Embryonic facial prominence (tissue), 1 donor: Measurements from ENCODE around the gene EDN2.

ENCODE experiments used
- DNase-seq: peaks from one replicate; pipeline ENCODE4 v3.0.0-alpha.2; 2016; ENCODE audit errors: extremely low spot score

Gene EDN2

DNA sequence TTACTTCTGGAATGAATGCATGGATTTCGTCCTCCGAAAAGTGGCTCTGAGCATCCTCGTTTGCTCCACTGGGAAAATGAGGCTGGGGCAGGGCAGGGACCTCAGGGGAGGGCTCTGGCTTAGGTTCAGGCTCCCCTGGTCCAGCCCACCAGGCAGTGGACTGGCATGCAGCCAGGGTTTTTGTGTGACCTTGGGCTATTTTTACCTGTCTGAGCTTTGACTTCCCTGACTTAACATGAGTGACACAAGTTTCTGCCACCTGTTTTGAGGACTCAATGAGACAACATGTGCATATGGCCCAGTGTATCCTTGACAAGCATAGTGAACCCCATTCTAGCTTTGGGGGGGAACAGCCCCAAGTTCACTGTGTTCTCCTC lies 32.6 kb upstream of the EDN2 start:
- DNase-seq: no peak

GRCh38 chr1:41516168-41517061 lies 31.9 kb upstream of the EDN2 start:
- DNase-seq: peak; percentile 61

DNA sequence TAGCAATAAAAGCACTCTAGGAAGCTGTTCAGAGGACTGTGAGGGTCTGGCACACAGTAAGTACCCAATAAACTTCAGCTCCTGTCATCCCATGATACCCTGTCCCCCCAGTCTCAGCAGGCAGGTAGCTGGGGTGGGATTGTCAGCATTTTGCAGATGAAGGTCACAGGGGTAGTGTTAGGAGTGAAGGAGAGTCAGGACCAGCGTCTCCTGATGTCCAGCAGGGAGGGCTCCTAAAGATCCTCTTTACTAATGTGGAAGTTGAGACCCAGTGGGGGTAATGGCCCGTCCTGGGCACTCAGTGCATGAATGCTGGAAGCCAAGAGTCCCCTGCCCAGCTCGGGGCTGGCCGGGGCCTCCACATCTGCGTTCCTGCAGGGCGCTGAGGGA lies 31.3 kb upstream of the EDN2 start:
- no peak for DNase-seq

DNA sequence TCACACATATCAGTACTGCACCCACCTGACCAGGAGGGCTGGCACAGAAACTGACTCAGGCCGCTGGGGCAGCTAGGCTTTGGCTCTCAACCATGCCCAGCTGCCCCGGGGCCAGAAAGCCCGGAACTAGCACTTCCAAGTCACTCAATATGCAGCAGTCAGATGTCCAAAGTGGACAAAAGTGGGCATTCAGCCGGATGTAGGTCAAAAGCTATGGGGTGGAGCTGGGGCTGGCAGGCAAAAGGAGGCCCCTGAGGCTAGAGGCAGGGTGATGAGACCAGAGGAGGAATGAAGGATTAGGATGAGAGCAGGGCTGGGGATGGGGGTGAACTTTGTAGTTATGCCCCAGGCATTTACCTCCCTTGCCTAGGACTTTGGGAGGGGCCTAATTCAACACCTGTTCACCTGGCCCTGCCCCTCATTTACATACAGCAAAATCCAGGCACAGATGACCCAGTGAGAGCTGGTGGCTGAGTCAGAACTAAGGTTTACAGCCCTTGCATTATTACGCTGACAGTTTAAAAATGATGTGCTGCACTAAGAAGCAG lies 30.7 kb upstream of the EDN2 start:
- DNase-seq: no peak

DNA sequence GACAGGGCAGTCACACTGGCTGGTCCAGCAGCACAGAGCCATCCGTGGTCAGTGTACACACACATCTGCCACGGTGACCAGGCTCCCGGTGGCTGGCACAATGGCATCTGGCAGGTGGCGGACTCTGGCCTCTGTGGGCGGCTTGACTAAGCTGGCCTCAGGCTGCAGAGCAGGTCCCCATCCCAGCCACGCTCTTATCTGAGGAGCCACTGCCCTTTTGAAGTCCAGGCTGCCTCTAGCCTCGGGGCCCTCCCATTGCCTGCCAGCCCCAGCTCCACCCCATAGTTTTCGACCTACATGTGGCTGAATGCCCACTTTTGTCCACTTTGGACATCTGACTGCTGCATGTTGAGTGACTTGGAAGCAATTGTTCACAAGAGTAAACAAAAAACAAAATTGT lies 29.9 kb upstream of the EDN2 start:
- no peak for DNase-seq

DNA sequence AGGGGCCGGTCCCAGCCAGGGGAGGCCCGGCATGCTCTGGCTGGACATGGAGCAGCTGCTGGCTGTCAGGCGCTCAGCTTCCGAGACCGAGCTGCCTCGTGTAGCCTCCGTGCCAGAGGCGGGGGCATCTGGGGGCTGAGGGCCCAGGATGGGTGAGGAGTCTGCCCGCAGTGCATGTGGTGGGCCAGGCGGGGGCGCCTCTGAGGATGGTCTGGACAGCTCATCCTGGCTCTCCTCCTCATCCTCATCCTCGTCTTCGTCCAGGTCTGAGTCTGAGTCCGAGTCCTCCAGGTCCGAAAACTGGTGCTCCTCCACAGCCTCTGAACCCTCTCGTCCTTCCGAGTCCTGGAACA lies 28.9 kb upstream of the EDN2 start:
- DNase-seq: no peak

GRCh38 chr1:41512701-41513382 lies 28.4 kb upstream of the EDN2 start:
- DNase-seq: no peak

DNA sequence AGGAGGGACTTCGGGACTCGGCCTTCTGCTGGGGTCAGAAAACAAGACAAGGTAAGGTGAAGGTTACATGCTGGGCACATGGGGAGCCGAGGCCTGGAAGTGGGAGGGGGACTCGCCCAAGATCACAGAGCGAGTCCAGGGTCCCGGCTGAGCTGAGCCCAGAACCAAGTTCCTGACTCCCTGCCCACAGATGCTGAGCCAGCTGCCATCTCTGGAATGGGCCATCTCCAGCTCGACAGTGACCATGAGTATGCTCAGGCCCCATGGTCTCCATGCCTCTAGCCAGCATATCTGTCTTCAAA lies 26.7 kb upstream of the EDN2 start:
- DNase-seq: no peak

GRCh38 chr1:41510531-41511238 lies 26.2 kb upstream of the EDN2 start:
- no peak for DNase-seq

DNA sequence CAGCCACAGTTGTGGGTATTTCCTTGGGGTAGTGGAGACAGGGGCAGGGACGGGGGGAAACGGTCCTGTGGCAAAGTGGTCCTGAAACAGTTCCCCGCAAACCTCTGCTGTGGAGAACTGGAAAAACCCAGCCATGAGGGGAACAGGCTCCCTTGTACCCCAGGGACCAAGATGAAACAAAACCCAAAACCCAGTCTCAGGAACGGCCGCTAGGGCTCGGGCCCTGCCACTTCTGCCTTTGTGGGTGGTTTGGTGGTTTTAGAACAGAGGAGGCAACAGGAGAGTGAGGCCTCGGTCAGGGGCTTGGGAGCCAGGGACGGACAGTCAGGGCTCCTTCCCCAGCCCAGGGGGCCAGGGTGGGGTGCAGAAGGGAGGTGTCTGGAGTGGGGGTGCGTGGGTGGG lies 24.8 kb upstream of the EDN2 start:
- no peak for DNase-seq

DNA sequence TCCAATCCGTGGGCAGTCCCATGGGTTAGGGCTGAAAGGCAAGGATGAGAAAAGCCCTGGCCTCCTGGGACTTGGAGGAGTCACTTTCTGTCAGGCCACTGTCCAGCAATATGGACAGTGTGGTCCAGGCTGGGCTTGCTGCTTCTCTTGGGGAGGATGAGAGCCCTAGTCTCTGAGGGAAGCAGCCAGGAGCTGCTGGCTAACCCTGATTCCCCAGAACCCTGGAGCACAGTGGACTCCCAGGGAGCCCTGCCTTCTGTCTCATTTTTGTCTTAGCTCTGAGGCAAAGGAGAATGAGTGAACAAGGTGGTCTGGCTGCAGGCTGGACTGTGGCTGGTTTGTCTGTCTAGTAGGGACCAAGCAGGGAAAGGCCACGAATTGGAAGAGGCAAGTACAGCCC lies 23.8 kb upstream of the EDN2 start:
- DNase-seq: no peak

- DNase-seq: no peak
Measured at GRCh38 chr1:41507836-41508235, 23.4 kb upstream of the EDN2 start.

- no peak for DNase-seq
Measured at GRCh38 chr1:41507110-41507720, 22.7 kb upstream of the EDN2 start.

- no peak for DNase-seq
Measured at GRCh38 chr1:41504114-41505035, 19.9 kb upstream of the EDN2 start.

DNA sequence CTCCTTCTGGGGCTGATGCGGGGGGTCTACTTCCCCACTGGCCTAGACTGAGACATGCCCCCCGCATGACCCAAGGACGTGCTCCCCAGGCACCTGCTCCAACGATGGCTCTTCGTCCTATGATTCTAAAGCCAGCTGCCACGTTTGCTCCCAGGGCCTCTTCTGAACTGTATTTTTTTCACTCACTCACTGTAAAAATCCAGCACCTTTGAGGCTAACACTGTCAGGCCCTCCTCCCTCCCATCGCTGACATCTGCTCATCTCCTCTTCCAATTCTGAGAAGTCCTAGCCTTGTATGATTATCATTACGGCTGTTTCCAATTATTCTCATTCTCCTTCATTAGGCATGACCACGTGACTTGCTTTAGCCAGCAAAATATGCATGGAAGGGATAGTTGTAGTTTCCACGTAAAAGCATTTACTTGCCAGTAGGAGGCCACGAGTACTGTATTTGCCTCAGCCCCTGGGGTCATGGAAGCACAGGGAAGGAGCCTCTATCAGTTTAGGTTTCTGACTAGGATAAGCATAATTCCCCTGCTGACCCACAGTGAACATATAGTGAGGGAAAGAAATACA lies 19.1 kb upstream of the EDN2 start:
- DNase-seq: peak; percentile 59

GRCh38 chr1:41502912-41503311 lies 18.4 kb upstream of the EDN2 start:
- DNase-seq: no peak

- no peak for DNase-seq
Measured at GRCh38 chr1:41501581-41501980, 17.1 kb upstream of the EDN2 start.

DNA sequence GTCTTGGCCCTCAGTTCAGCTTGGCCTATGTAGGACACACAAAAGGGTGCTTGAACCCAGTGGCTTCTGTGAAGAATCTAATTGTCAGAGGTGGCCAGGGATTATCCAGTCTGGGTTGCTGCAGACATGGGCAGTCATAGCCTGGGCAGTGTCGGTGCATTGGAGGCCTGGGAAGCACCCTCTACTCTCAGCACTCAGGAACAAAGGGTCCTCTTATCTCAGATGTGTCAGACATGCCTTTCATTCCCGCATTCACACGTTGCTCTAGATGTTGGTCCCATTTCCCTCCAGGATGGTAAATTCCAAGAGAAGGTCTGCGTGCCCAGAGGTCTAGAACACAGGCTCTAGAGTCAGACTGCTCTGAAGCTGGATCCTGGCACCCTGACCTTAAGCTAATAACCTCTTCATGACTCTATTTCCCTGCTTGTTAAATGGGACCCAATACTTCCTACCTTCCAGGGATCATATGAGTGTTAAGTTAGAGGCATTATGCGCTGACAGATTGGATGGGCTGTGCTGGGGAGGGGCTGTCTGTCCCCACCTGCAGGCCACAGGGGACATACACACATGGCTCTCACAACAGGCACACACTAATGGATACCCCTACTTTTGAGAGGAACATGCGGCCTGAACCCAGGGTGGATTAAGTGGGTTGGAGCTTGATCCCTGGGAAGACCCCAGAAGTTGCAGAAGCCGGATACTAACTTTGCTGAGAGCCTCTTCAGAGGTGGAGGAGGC lies 16.5 kb upstream of the EDN2 start:
- DNase-seq: no peak

- DNase-seq: no peak
Measured at GRCh38 chr1:41500378-41500777, 15.9 kb upstream of the EDN2 start.

DNA sequence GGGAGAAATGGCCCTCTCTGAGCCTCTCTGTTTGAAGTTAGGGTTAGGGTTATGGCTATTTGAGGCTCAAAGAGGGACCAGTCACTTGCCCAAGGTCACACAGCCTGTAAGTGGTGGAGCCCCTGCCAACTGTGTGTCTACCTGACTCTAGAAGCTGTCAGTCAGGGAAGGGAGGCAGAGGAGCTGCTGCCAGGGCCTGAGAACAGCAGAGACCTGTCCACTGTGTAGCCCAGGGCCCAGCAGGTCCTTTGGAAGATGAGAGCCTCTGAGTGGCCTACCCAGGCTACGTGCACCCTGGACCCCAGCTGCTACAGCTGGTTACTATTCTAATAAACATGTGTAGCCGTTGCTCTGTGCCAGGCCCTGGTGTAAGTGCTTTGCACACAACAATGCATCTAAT lies 15.1 kb upstream of the EDN2 start:
- no peak for DNase-seq
